Endothelial cell (in vitro differentiated cells): ENCODE measurements around the gene GPR84. TPM values are rescaled to one million over a fixed set of nuclear protein-coding genes. Genes with fewer than 3 reads are reported as not detected.

Experiments used
- DNase-seq: peaks from one replicate; pipeline ENCODE4 v3.0.0; 2021; ENCODE audit warnings: low spot score
- H3K27ac Mint-ChIP-seq: one replicate; pipeline ENCODE4 v1.8.0; 2021; ENCODE audit warnings: mixed read lengths, inconsistent platforms; ENCODE audit not compliant: unreplicated experiment
- H3K27me3 Mint-ChIP-seq: one replicate; pipeline ENCODE4 v1.8.0; 2021; ENCODE audit warnings: mild to moderate bottlenecking, moderate library complexity, mixed read lengths, inconsistent platforms; ENCODE audit not compliant: unreplicated experiment
- H3K36me3 Mint-ChIP-seq: one replicate; pipeline ENCODE4 v1.8.0; 2021; ENCODE audit warnings: mild to moderate bottlenecking, low read depth, mixed read lengths, inconsistent platforms; ENCODE audit not compliant: unreplicated experiment
- H3K4me1 Mint-ChIP-seq: one replicate; pipeline ENCODE4 v1.8.0; 2021; ENCODE audit warnings: mild to moderate bottlenecking, mixed read lengths, inconsistent platforms; ENCODE audit not compliant: unreplicated experiment
- H3K4me3 Mint-ChIP-seq: one replicate; pipeline ENCODE4 v1.8.0; 2021; ENCODE audit warnings: mild to moderate bottlenecking, mixed read lengths, inconsistent platforms; ENCODE audit not compliant: unreplicated experiment
- H3K9me3 Mint-ChIP-seq: one replicate; pipeline ENCODE4 v1.8.0; 2021; ENCODE audit warnings: mixed read lengths, inconsistent platforms; ENCODE audit not compliant: unreplicated experiment
- total RNA-seq: library from RNA; stranded (reverse); fragmentation: NEBNext Ultra II Directional; extraction: Animal tissue kit (Norgen Biotek cat#: 25700); gene quantifications from one replicate; pipeline ENCODE4 v1.2.1, GENCODE V29; 2021; ENCODE audit not compliant: unreplicated experiment
- TF ChIP-seq, protein P1 (sequence below): fragments of 200-600 bp; sonication (generic); IDR thresholded peaks from one replicate; pipeline ENCODE4 v1.5.0; 2021; ENCODE audit warnings: antibody characterized with exemption; ENCODE audit not compliant: unreplicated experiment

The GPR84 gene
- total RNA-seq, 1 donor from 2014 or later, result 0.41 TPM

DNA sequence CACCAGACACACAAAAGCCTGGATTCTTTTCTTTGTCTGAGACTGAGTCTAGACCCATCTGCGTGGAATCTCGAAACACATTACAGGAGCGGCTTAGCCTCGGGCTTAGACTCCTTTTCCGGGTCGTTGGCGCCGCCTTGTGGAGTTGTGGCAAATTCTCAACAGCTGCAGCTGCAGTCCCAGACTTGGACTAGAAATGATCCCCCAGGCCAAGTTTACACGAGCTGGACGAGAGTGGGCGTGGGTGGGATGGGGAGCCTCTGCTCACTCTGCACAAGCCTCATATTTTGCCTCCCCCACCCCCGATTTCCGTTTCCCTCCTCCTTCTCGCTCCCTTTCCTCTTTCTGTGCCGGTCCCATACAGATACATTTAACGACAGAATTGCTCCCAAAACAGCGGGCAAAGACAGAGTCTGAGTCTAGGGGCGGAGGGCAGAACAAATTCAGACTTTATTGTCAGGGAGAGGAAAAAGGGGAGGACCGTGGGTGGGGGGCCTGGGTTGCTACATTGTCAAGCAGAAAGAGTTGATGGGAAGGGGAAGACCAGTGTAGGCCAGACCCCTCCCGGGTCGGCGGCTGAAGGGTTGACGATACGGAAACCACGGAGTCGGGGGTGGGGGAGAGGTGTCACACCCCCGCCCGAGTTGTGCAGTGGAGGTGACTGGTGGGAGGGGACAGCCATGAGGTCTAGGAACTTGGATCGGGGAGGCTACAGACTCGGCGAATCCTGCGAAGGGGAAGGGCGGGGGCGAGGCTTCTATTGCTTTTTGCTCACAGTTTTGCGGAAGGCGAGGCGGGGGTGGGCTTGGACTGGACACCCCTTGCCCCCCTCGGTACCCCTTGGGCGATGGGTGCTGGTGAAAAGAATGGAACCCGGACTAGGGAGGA is 4.7 kb upstream of the GPR84 start:
- peak overlapping the region; percentile 76 for H3K4me3 Mint-ChIP-seq
- peak; percentile 93 for DNase-seq
- H3K27me3 Mint-ChIP-seq, result peaks cover 12% of the 10 kb centered on the region
- TF ChIP-seq, protein P1, sequence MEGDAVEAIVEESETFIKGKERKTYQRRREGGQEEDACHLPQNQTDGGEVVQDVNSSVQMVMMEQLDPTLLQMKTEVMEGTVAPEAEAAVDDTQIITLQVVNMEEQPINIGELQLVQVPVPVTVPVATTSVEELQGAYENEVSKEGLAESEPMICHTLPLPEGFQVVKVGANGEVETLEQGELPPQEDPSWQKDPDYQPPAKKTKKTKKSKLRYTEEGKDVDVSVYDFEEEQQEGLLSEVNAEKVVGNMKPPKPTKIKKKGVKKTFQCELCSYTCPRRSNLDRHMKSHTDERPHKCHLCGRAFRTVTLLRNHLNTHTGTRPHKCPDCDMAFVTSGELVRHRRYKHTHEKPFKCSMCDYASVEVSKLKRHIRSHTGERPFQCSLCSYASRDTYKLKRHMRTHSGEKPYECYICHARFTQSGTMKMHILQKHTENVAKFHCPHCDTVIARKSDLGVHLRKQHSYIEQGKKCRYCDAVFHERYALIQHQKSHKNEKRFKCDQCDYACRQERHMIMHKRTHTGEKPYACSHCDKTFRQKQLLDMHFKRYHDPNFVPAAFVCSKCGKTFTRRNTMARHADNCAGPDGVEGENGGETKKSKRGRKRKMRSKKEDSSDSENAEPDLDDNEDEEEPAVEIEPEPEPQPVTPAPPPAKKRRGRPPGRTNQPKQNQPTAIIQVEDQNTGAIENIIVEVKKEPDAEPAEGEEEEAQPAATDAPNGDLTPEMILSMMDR, result peak; percentile 71
- no peaks in the 10 kb centered on the region for H3K9me3 Mint-ChIP-seq
- H3K27ac Mint-ChIP-seq, result peak overlapping the region; percentile 81
- H3K4me1 Mint-ChIP-seq, result peaks cover 59% of the 10 kb centered on the region
- H3K36me3 Mint-ChIP-seq, result peaks cover 6% of the 10 kb centered on the region

DNA sequence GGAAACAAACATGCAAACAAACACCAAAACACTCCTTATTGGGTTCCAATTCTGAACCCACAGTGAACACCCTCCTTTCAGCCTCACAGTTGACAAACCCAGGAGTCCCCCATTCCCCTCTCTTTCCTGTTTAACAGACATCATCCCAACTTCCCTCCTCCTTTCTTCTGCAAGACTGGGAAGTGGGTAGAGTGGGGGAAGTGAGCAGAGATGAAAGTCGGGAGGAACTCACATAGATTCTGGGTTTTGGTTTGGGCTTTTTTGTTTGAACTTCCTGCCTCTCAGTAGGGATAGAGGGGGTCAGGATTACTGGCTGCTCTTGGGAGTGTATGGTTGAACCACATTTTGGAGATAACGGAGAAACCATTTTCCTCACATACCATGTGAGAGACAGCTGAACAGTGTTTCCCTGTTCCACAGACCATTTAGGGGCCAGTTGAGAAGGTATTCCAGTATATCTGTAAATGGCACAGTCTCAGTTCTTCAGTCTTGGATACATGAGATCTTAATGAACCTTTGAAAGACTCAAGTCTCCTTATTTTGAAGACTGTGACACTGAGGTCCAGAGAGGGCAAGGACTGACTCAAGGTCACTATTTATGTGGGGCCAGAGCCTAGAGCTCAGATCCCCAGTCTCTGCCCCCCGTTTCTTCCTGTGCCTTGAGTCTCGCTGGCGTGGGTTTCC is 3.9 kb upstream of the GPR84 start:
- H3K9me3 Mint-ChIP-seq, result no peaks in the 10 kb centered on the region
- H3K27ac Mint-ChIP-seq, result peak overlapping the region; percentile 68
- H3K4me1 Mint-ChIP-seq, result peaks cover 54% of the 10 kb centered on the region
- TF ChIP-seq, protein P1, result no peak
- peaks cover 12% of the 10 kb centered on the region for H3K27me3 Mint-ChIP-seq
- DNase-seq, result no peak
- peaks cover 3% of the 10 kb centered on the region for H3K36me3 Mint-ChIP-seq
- no peak overlapping the region for H3K4me3 Mint-ChIP-seq

DNA sequence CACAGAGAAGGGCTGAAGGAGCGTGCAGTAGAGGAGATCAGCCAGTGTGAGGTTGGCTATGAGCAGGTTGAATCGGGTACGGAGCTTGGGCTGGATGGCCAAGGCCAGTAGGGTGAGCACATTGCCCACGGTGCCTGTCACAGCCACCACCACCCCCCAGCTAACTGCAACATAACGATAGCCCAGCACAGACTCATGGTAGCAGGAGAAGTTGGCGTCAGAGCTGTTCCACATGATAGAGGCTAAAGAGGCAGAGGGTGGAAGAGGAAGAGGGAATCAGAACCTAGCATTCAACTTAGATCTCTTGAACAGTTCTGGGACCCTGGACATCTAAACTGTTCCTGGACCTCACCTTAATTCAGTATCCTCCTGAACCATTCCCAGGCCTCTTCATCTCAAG is 668 bp downstream of the GPR84 start:
- Mint-ChIP-seq H3K4me1 (peaks cover 35% of the 10 kb centered on the region), H3K4me3 (no peak overlapping the region), H3K9me3 (no peaks in the 10 kb centered on the region), H3K27ac (no peak overlapping the region), H3K27me3 (peaks cover 4% of the 10 kb centered on the region), H3K36me3 (no peaks in the 10 kb centered on the region)
- no peak for DNase-seq
- TF ChIP-seq, protein P1, result no peak

DNA sequence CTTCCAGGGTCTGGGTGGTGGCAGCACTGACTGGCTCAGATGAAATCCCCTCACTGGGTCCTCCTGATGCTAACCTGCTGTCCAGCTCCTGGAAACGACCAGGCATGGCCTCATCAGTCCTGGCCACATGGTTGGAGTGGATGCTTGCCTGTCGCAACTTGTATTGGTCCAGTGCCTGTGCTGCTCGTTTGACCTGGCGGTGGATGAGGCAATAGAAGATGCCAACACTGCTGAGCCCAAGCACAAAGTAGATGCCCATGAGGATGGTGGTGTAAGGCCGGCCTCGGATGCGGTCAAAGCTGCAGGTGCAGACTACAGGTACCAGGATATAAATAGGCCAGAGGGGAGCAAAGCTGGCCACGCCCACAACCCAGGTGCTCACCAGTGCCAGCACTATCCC is 1.2 kb downstream of the GPR84 start:
- Mint-ChIP-seq H3K4me3 (no peak overlapping the region), H3K27ac (no peak overlapping the region), H3K4me1 (peaks cover 30% of the 10 kb centered on the region), H3K36me3 (no peaks in the 10 kb centered on the region), H3K27me3 (peaks cover 4% of the 10 kb centered on the region), H3K9me3 (no peaks in the 10 kb centered on the region)
- DNase-seq, result no peak
- TF ChIP-seq, protein P1, result no peak
